Ovary (tissue), 9 donors: ENCODE results near the gene CFAP58. TPM values are rescaled to one million over a fixed set of nuclear protein-coding genes. Genes with fewer than 3 reads are reported as not detected.

Experiments
- DNase-seq, 5 donors: peaks; one replicate each; pipeline ENCODE4 v3.0.0-alpha.2; 2019 to 2020
- H3K27ac ChIP-seq, 2 donors: fragments of 200-600 bp; one replicate each; pipeline versions ENCODE4 v1.5.1 to v1.8.0; 2019 to 2022
- H3K27me3 ChIP-seq: fragments of 200-600 bp; one replicate; pipeline ENCODE4 v1.8.0; 2022
- H3K36me3 ChIP-seq: fragments of 200-600 bp; sonication (generic); one replicate; pipeline ENCODE4 v1.5.1; 2019
- H3K4me1 ChIP-seq: one replicate; pipeline ENCODE4 v1.8.1; 2013; ENCODE audit warnings: mild to moderate bottlenecking, moderate library complexity; ENCODE audit not compliant: insufficient read depth
- H3K4me3 ChIP-seq: fragments of 200-600 bp; sonication (generic); one replicate; pipeline ENCODE4 v1.5.1; 2017
- H3K9me3 ChIP-seq, 2 donors: fragments of 200-600 bp in 1 of 2; sonication (generic) in 1 of 2; one replicate each; pipeline versions ENCODE4 v1.5.1 to v1.8.1; 2013 to 2019; ENCODE audit warnings: mild to moderate bottlenecking in 1 of 2, moderate library complexity in 1 of 2
- EP300 ChIP-seq: sonication (generic); formaldehyde crosslinking; IDR thresholded peaks from one replicate; pipeline ENCODE4 v1.6.1; 2017; ENCODE audit warnings: antibody characterized with exemption
- POLR2A ChIP-seq: fragments of 450-650 bp; IDR thresholded peaks from one replicate; pipeline ENCODE4 v1.6.1; 2017; ENCODE audit warnings: antibody characterized with exemption, mild to moderate bottlenecking, moderate library complexity
- WGBS, 3 donors: extraction: QIAGEN DNeasy Blood & Tissue Kit in 1 of 3; methylation state at CpG; one replicate each; pipeline versions ENCODE4 v1.1.5 to v1.1.7; 2013 to 2017; 5-methylcytosine and 5-hydroxymethylcytosine counted together
- intact Hi-C, 4 donors: fragments of 100-400 bp; cut with DNase I; formaldehyde crosslinking; loops; one replicate each; pipeline versions ENCODE4 v1.11.0 to v1.15.1; 2022 to 2023
- polyA plus RNA-seq, 2 donors: library from polyadenylated mRNA; stranded (reverse); fragments of 200-250 nt in 1 of 2; fragments of 350-450 nt in 1 of 2; fragmentation: Illumina TruSeq in 1 of 2; extraction: RNeasy Lipid Tissue Mini Kit (QIAGEN cat#74804) in 1 of 2; gene quantifications; one replicate each; pipeline ENCODE4 v1.2.3, GENCODE V29; 2013 to 2014
- total RNA-seq, 7 donors: library from RNA; depleted of rRNA in 2 of 7; stranded (reverse); fragments of >200 nt in 2 of 7; fragmentation: NEBNext Ultra II Directional in 3 of 7; extraction: Animal tissue kit (Norgen Biotek cat#: 25700) in 3 of 7; gene quantifications; one replicate each; pipeline versions ENCODE4 v1.1.0 to v1.2.4, GENCODE V29; 2016 to 2023
- TF ChIP-seq, protein P1 (sequence below), 3 donors: fragments of 450-650 bp in 2 of 3; fragments of 200-600 bp in 1 of 3; IDR thresholded peaks; one replicate each; pipeline versions ENCODE4 v1.5.1 to v1.8.0; 2016 to 2022; ENCODE audit warnings: antibody characterized with exemption in 3 of 3, mild to moderate bottlenecking in 1 of 3
- donor health status: DM: no; HTN: no; CAD: no; lungs with moderate emphysema.
- donor health status: DM: no; HTN: no; CAD: no.
- donor health status: Bipolar disorder and iron deficiency.
- donor health status: DM: yes; HTN: yes; CAD: no.
- donor health status: DM: no; HTN: no; CAD: no.
- donor health status: DM: yes; HTN: yes; CAD: no.

CFAP58 gene
- total and polyA plus RNA-seq, 9 donors, result 0.17 to 7.9 (median 0.60) TPM

DNA sequence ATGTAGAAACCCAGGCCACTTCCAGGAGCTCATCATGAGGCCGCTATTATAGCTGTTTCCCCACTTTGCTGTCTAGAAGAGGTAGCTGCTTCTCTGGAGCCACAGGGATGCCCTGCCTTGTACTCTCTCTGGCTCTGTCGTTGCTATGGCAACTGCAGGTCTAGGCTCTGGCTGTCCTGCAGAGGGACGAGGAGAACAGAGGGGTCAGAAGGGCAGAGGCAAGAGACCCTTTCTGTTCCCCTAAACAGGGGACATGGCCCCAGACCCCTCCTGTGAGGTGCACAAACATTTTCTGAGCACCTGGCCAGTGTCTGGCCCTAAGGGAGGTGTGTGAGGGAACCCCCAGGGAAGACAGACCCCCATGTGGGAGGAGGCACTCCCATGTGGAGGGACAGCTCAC is 46.7 kb upstream of the CFAP58 start:
- Histone ChIP-seq H3K4me3 (no peak overlapping the region), H3K36me3 (no peaks in the 10 kb centered on the region), H3K9me3 (no peaks in the 10 kb centered on the region), H3K27me3 (no peaks in the 10 kb centered on the region), H3K4me1 (peaks cover 20% of the 10 kb centered on the region), H3K27ac (no peak overlapping the region)
- 57 to 68% (median 64%) methylated on average over 3 of the region's 3 CpGs for WGBS, 3 donors
- intact Hi-C loops, result loop anchor here in 1 of 4 donors (5.0 kb wide), 1 partner anchor 45 kb away; the partner anchor contains the start of gene CFAP58
- DNase-seq, result no peak
- TF ChIP-seq POLR2A, result no peak
- TF ChIP-seq EP300, result no peak
- TF ChIP-seq, protein P1, sequence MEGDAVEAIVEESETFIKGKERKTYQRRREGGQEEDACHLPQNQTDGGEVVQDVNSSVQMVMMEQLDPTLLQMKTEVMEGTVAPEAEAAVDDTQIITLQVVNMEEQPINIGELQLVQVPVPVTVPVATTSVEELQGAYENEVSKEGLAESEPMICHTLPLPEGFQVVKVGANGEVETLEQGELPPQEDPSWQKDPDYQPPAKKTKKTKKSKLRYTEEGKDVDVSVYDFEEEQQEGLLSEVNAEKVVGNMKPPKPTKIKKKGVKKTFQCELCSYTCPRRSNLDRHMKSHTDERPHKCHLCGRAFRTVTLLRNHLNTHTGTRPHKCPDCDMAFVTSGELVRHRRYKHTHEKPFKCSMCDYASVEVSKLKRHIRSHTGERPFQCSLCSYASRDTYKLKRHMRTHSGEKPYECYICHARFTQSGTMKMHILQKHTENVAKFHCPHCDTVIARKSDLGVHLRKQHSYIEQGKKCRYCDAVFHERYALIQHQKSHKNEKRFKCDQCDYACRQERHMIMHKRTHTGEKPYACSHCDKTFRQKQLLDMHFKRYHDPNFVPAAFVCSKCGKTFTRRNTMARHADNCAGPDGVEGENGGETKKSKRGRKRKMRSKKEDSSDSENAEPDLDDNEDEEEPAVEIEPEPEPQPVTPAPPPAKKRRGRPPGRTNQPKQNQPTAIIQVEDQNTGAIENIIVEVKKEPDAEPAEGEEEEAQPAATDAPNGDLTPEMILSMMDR (IDR thresholded peaks at IDR 0.05), result no peak

GRCh38 chr10:104307576-104308438 is 45.8 kb upstream of the CFAP58 start:
- Histone ChIP-seq H3K27me3 (no peaks in the 10 kb centered on the region), H3K36me3 (no peaks in the 10 kb centered on the region), H3K4me3 (no peak overlapping the region), H3K27ac (no peak overlapping the region), H3K4me1 (peaks cover 22% of the 10 kb centered on the region), H3K9me3 (no peaks in the 10 kb centered on the region)
- WGBS, 3 donors, result 51 to 65% (median 59%) methylated on average over 10 of the region's 10 CpGs
- intact Hi-C loops, result loop anchor here in 1 of 4 donors (5.0 kb wide), 1 partner anchor 44 kb away; the partner anchor contains the start of gene CFAP58
- DNase-seq, result peak in 2 of 5 donors; percentile 18 to 21
- no peak for TF ChIP-seq POLR2A

DNA sequence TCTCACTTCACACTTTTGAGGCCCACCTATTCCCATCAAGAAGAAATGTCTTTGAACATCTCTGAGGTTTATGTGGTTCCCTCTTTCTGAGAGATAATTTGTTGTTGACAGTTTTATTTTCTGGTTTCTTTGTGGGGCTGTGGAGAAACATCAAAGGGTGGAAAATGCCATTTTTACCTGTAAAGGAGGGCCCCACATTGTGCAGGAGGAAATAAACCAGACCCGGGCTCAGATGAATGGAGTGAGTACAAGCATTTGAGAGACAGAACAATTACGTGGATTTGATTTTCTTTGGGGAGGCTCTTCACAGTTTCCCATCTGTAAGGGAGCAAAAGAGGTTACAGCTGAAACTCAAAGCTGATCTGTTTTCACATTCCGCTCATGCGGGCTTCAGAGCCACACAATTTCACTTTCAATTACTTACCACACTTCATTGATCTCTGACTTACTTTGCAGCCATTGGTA is 45.2 kb upstream of the CFAP58 start:
- Histone ChIP-seq H3K4me3 (no peak overlapping the region), H3K27ac (no peak overlapping the region), H3K9me3 (no peaks in the 10 kb centered on the region), H3K27me3 (no peaks in the 10 kb centered on the region), H3K36me3 (no peaks in the 10 kb centered on the region), H3K4me1 (peaks cover 22% of the 10 kb centered on the region)
- intact Hi-C loops, result loop anchor here in 1 of 4 donors (5.0 kb wide), 1 partner anchor 44 kb away; the partner anchor contains the start of gene CFAP58
- peak in 1 of 5 donors; percentile 5 for DNase-seq
- TF ChIP-seq EP300, result no peak
- TF ChIP-seq, protein P1 (IDR thresholded peaks at IDR 0.05), result no peak
- no peak for TF ChIP-seq POLR2A
- WGBS, 3 donors, result 72 to 79% (median 77%) methylated on average over 4 of the region's 4 CpGs

- no peaks in the 10 kb centered on the region for H3K36me3 ChIP-seq
Observed at GRCh38 chr10:104309980-104310978, 43.4 kb upstream of the CFAP58 start.

More at GRCh38 chr10:104309980-104310978, 43.4 kb upstream of the CFAP58 start:
- no peaks in the 10 kb centered on the region for H3K27me3 ChIP-seq
- H3K9me3 ChIP-seq, result no peaks in the 10 kb centered on the region
- no peak overlapping the region for H3K4me3 ChIP-seq
- peak overlapping the region; percentile 23 to 54 for H3K27ac ChIP-seq
- TF ChIP-seq POLR2A (no peak), EP300 (no peak)
- TF ChIP-seq, protein P1 (IDR thresholded peaks at IDR 0.05), result no peak
- DNase-seq, result peak; percentile 76 to 84 (median 80)
- intact Hi-C loops, result loop anchor here in 1 of 4 donors (5.0 kb wide), 1 partner anchor 42 kb away; the partner anchor contains the start of gene CFAP58
- 44 to 53% (median 48%) methylated on average over 15 of the region's 15 CpGs for WGBS, 3 donors
- H3K4me1 ChIP-seq, result peaks cover 18% of the 10 kb centered on the region
